Sciatic nerve (tissue), 1 donor: ENCODE data around the gene MTMR6. TPM values are rescaled to one million over a fixed set of nuclear protein-coding genes. Genes with fewer than 3 reads are reported as not detected.

Experiments used
- total RNA-seq: library from RNA; stranded (reverse); fragmentation: NEBNext Ultra II Directional; extraction: Animal tissue kit (Norgen Biotek cat#: 25700); gene quantifications from one replicate; pipeline ENCODE4 v1.2.1, GENCODE V29; 2021
- donor health status: DM: no; HTN: no; CAD: no.

MTMR6 gene
- total RNA-seq, 1 donor from 2014 or later: 14.8 TPM

Other genes with a start within 250 kb of the MTMR6 start
- 0.13 TPM for gene PABPC3, start 191.4 kb downstream of the MTMR6 start, total RNA-seq
- 0.04 TPM for gene AMER2, start 115.2 kb downstream of the MTMR6 start, total RNA-seq
- gene NUP58, start 14.1 kb upstream of the MTMR6 start, total RNA-seq: 46.1 TPM
- gene ATP8A2, start 84.5 kb upstream of the MTMR6 start, total RNA-seq: 1.2 TPM